GM19328 (cell line): ENCODE data around the gene THTPA.
"Not testable (repeated sequence)": the region's sequence is repeated elsewhere in the genome, so short reads cannot be mapped to it uniquely, and the experiment has no call there.

Source experiments
- ATAC-seq: cut with Tn5 transposase; IDR thresholded peaks from one replicate; pipeline ENCODE4 v1.9.1; 2021; ENCODE audit warnings: mild to moderate bottlenecking, moderate library complexity; ENCODE audit not compliant: unreplicated experiment

Gene THTPA

DNA sequence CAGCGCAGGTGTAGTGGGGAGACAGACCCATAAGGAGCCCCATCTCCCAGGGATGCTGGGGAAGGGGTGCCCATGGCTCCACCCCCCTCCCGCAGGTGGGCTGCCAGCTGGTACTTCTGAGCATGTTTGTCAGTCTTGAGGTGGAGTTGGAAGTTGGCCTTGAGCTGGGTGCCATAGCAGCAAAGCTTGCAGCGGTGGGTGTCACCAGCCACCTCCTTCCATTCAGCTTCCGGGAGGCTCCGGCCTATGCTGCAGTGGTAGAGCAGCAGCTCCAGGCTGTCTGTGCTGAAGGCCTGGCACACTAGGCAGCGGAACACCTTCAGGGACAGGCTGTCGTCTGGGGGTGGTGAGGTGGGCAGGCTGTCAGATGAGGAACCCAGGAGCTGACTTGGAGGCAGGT lies 23.4 kb upstream of the THTPA start:
- ATAC-seq, result no peak

DNA sequence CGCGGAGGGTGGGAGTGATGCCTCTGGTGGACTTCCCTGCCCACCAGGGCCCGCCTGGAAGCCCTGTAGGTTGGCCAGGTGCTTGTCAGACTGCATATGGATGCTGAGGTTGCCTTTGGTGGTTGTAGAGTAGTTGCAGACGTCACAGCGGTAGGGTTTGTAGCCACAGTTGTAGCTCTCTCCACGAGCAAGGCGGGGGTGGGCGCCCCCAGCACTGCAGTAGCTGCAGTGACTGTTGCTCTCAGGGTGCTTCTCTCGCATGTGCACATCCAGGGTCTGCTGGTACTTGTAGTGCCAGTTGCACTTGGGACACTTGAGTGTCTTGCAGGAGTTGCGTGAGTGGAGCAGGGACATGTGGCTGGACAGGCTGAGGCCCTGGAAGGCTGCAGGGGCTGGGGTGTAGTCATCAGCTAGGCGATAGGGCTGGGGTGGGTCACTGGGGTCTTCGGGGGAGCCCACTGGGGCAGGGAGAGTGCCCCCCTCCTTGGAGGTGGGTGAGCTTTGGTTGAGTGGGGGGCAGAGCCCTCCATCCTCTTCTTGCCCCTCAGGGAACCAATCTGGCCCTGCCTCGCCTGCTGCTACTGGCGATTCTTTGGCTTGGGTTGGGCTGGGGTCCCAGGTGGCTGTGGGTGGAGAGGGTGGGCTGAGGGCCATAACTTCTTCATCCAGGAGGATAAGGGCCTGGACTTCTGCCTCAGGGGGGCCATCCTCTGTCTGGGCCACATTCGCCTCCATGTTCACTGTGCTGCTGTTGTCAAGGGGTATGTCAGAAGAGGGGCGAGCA lies 22.2 kb upstream of the THTPA start:
- no peak for ATAC-seq

DNA sequence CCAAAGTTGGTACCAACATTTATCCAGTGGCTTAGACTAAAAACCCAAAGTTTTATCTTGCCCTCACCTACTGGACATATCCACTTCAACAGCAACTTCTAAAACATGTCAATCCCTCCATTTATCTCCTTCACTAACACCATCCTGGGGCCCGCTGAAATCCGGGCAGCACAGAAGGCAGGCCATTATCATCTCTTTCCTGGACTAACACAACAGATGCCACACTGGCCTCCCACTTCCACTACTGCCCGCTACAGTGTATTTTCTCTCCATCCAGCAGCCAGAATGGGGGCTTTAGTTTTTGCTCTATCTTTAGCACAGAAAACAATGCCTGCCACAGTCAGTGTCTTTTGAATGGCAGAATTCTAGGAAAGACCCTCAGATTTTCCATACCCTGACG lies 20.1 kb upstream of the THTPA start:
- ATAC-seq, result no peak

DNA sequence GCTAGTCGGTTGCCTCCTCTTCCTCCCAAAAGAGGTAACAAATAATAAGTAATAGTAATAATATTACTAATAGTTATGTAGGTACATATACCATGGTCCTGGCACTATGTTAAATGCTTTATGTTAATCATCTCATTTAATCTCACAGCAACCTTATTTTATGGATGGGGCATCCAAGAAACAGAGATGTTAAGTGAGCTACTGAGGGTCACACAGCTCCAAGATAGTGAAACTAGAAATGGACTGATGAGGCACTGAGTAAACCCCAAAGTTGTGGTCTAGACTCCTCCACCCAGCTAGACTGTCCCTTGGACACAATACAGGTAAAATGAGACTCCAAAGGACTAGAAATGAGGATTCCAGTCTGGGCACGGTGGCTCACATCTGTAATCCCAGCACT lies 19.6 kb upstream of the THTPA start:
- no peak for ATAC-seq

DNA sequence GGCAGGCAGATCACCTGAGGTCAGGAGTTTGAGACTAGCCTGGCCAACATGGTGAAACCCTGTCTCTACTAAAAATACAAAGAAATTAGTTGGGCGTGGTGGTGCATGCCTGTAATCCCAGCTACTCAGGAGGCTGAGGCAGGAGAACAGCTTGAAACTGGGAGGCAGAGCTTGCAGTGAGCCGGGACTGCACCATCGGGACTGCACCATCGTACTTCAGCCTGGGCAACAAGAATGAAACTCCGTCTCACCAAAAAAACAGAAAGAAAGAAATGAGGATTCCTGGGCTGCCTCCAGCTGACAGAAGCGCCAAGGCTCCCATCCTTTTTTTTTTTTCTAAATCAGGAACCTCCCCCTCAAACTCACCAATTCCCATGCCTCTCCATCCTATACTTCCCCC lies 19.2 kb upstream of the THTPA start:
- ATAC-seq, result not testable (repeated sequence)

DNA sequence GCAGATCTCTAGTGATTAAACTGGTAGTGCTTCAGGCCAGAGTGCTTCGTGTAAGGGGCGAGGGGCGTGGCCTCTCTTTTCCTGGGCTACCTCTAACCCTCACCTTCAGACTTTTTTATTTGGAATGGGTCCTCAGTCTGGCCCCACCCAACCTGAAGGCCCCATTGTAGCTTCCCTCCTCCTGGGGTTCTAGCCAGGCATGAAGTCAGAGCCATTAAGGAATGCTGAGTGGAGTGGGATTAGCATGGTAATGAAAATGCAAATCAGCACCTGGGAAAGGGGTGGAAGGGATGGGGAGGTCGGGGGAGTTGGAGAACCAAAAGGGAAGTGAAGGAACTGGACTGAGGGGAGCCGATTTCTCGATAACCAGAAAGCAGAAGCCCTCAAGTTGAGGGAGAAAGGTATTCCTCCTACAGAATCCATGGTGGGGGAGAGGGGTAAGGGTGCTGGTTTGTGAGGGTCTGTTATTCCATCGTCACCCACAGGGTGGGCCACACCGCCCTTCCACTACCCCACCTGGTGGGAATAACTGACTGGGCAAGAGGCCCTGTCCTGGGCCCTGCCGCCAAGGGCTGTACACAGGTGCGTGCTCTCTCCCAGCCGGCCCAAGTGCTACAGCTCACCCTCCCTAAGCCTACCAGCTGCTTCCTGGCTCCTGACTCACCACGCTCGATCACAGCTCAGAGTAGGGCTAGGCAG lies 18.6 kb upstream of the THTPA start:
- no peak for ATAC-seq

DNA sequence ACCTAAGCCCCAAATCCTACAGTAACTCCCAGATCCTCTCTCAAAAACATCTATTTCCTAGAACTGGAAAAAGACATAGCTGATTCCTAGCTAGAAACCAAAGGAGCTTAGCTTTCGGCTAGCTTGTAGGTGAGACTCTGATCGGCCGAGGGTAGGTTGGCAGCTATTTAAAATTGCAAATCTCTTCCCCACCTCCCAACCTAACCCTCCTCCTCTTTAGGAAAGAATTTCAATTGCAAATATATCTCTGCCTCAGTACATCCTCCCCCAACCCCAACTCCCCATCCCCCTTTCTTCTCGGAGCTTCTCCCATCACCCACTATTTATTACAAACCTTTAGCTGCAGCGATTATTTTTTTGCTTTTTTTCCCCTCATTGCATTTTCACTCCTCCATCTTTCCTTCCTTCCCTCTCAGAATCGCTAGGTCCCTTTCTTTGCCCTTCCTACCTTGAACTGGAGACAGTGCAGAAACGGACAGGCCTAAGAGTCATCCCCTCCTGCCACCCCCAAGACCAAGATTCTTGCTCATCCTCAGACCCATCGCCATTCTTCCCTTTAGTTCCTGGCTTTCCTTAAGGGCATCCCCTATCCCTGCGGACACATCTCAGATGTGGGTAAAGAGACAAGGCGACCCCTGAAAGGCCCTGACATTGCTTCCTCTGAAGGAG lies 17.9 kb upstream of the THTPA start:
- ATAC-seq, result no peak

DNA sequence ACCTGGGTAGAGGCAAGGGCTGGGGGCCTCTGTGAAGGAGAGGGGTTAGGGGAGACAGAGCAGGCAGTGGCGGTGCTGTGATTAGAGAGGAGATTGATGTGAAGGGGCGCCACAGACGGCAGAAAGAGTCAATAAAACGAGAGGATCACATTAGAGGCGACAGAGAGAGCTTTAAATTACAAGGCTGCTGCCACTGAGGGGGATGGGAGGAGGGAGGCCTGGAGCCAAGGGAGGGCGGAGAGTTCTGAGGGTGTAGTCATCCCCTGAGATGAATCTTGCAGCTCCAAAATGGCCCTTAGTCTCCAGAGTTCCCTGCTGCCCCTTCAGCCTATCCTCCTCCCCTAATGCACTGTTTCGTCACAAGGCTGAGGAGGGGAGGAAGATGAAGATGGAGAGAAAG lies 17.3 kb upstream of the THTPA start:
- ATAC-seq, result no peak

DNA sequence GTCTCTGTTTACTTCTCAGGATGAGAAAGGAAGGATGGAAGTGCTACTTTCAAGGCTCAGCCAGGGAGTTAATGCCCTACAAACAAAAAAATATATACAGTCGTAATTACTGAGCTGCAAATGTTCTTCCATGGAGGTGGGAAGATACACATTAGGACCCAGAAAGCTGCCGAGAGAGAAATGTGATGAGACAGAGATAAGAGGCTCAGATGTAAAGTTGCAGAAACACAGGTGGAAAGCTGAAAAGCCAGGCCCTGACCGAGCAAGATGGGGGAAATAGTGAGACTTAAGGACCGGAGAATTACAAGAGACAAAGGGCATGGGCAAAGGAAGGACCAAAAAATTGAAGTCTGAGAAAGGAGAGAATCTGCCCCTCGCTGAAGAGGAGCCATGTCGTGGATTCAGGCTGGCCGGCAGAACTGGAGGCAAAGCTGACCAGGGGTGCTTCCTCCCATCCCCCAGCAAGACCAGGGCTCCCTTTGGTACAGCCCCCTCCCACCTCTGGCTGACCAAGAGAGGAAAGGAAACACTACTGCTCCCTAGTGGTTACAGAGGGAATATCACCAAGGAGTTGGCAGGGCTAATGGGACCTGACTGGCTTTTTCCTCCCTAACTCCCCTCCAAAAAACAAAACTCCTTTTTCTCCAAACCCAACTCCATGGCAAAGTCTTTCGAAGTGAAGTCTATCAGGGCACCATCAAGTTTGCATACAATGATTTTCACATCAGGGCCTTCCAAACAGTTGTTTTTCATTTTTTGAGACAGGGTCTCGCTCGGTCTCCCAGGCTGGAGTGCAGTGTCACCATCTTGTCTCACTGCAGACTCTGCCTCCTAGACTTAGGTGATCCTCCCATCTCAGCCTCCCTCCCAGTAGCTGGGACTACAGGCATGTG lies 16.6 kb upstream of the THTPA start:
- no peak for ATAC-seq

DNA sequence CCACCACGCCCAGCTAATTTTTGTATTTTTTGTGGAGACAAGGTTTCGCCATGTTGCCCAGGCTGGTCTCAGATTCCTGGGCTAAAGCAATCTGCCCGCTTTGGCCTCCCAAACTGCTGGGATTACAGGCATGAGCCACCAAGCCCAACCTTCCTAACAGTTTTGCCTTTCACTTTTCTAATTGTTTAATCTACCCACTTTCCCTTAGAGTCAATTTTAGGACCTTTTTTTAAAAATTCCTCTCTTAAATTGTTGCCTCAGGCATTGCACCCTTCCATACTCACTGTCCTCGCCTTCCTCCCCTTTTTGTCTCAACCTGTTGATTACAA lies 16.0 kb upstream of the THTPA start:
- ATAC-seq, result no peak

DNA sequence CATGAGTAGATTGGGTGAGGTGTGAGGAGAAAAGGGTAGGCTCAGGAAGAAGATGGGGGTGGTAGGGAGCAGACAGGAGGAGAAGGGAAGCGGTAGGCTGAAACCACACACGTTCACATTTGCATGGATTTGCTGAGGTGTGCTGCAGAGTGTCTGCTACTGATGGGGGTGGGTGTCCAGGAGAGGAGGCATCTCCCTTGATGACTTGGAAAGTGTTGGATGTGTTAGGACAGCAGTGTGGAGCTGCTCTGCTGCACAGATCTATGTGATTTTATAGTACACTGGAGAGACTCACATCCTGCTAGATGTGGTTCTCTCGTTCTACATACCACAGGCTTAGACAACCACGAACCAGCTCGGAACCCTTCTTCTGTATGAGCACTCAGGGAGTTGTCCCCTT lies 13.8 kb upstream of the THTPA start:
- no peak for ATAC-seq

DNA sequence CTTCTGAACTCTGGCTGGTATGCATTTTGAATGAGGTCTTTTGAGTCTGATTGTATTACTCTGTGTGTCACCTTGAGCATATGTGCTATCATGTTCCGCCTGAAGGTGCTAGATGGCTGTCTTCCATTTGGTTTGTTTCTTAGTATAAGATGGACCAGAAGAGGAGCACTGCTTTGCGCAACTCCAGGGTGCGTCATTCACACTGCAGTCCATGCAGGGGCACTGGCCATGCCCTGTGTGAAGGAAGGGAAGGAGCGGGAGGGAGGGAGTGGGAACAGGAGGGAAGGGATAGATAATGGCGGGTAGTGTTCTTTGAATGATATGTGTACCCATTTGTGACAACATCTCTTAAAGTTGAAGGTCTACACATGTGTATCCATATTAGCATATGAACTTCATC lies 12.7 kb upstream of the THTPA start:
- no peak for ATAC-seq

DNA sequence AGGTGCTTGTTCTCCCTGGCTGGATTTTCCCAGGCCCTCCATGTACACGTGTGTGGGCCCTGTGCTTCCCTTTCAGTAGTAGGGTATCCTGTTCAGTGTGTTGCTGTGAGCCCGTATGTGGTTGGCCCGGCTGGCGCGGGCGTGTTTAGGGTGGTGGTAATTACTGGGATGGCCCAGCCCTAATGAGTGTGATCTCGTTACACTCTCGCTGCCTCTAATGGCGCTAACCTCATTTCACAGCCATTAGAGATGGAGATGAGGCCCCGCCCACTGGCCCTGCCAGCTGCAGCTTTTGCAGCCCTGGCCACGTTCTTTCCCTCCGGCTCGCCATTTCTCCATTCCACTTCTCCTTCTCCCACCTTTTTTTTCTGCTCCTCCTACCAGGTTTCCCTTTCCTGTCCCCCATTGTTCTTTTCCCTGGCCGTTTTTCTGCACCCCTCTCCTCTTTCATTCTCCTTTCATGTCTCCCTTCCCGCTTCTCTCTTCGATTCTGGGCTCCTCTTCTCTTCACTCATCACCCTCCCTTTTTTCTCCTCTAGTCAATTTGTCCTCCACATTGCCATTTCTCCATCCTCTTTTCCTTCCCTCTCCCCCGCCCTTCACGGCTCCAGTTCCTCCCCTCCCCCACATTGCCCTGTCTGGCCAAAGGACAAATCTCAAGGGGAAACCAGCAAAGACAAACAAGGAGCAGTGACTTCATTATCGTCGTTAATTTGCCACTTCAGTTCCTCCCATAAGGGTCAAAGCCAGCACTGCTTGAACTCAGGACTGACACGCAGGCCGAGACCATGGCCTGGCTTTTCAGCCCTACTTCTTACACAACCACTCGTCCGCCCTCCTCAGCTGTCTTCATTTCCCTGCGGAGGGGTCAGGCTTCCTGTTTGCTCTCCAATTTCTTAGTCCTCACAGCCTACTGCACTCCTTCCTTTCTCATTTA lies 11.3 kb upstream of the THTPA start:
- ATAC-seq, result no peak

DNA sequence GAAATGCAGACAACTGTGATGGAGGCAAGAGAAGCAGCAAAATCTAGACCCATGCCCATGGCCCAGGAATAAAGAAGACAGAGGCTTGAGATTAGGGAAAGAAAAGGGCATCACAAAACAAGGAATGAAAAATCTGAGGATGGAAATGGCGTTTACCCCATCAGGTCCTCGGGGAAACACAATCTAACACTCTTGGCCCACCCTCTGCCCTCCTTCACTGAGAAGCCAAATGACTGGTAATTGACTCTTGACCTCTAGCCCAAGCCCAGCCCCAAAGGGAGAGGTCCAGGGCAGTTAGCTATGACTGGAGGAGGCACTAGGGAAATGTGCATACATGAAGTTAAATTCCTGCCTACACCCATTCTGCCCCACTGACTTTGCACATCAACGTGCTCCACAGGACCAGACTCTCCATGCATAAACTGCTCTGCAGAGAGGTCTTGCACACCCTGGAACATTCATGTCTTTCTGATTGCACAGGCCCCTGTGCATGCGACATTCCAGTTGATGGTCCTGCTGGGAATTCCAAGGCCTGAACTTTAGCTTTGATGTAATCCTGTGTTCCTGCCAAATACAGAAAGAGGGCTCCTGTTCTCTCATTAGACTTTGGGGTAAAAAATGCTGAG lies 10.2 kb upstream of the THTPA start:
- no peak for ATAC-seq

DNA sequence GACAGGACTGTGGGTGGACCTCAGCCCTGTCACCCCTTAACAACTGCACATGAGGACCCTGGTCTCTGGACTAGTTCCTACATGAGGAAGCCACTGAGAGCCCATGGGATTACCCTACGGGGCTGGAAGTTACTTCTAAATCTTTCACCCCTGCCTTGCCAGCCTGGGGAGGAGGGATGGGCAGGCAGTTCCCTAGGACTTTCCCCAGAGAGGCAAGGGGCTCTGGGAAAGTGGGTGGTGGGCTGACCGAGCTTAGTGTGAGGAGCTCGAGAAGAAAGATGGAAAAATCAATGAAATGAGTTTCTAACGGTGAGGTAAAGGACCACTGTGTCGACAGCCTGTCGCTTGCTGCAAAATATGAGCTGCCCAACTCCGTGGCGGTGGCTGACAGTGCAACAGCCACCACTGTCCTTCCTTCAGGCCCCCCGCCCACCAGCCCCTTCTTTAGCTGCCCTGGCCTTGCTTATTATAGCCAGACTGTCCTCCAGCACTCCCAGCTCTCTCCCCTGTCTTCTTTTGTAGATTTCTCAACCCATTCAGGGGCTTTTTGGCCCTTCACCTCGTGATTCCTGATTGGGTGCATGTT lies 9.5 kb upstream of the THTPA start:
- ATAC-seq, result no peak

DNA sequence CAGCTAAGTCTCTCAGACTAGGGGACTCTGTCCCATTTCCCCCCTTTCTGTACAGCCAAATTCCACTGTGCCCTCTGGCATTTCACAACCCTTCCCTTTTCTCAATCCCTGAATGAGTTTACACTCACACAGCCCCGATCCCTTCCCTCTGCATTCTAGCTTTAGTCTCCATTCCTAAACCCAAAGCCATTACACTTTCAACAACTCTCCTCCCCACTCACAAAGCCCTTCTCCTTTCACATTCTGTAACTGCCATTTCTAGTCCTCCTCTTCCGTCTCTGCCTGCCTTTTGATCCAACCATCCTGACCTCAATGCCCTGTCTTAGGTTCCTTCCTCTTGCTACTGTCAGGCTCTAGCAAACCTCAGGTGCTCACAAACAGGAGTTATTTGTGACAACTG lies 8.1 kb upstream of the THTPA start:
- ATAC-seq, result no peak

DNA sequence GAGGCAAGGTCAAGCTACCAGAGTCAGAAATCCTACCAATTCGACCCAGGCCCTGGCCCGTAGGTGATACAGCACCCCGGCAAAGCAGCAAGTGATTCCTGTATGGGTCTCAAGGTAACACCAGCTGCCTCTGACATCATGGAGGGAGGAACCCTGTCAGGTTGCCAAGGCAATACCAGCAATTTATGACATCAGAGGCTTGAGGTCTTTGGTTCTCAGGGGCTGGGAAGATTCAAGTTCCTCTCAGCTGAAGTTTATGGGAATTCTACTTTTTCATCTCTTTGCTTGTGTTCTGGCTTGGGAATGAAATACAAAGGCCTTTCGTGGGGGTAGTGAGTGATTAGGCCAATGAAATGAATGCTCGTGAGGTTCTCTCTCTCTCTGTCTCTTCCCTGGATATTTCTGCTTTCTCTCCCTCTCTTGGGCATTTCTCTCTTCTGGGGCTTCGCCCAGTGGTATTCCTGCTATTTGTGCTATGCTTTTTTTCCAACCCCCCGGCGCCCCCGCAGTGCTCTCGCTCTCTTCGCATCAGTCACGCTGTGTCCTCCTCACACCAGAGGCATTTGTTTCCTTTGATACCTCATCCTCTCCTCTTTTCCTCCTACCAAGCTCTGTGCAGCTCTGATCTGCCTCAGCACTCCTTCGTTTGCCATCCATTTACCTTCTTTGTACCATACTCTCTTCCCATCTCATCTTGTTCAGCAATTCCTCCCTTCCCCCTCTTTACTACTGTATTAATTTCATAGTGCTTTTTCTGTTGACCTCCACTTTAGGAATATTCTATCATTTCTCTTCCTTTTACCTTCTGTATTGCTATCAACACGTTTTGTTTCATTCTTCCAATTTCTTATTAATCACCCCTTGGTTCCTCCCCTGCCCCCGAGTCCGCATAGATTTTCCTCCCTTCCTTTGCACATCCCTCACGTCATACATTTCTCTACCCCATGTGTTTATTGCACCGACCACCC lies 7.4 kb upstream of the THTPA start:
- no peak for ATAC-seq

DNA sequence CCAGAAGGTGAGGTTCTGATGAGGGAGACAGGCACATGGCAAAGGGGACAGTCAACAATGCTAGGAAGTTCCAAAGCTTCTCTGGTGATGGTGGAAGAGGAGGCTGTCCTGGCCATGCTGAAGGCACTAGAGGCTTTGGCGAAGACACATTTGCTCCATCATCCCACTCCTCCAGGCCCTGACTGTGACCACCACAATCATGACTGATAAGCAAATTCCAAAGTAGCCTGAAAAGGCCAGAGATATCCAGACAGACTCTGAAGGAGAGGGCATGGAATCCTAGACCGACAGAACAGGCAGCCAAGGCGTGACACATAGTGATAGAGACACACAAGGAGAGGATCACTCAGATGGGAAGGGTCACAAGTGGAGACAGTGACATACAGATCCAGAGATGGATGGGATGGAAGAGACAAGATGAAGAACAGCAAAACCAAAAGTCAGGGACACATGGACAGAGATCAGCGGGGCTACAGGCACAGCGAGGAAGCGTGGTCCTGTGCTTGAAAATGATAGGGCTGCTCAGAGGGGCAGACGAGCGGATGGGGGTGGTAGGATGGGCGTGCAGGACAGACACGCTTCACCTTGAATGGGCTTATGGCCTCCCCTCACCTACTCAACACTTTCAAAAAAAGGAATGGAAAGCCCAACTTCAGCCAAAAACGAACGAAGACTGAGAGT lies 5.8 kb upstream of the THTPA start:
- ATAC-seq, result no peak
